Measurements from ENCODE around the gene PC. TPM values are rescaled to one million over a fixed set of nuclear protein-coding genes. Genes with fewer than 3 reads are reported as not detected.

The PC gene
- total RNA-seq, 2 experiments from 2014 or later = 5.6 to 6.5 TPM

- ATAC-seq (no peak), DNase-seq (no peak)
- Mint-ChIP-seq H3K27me3 (peaks cover 3% of the 10 kb centered on the region), H3K27ac (no peak overlapping the region), H3K36me3 (ENCODE audit: low read depth) (no peaks in the 10 kb centered on the region), H3K4me3 (no peak overlapping the region), H3K9me3 (peaks cover 3% of the 10 kb centered on the region), H3K4me1 (ENCODE audit: low read depth) (no peaks in the 10 kb centered on the region)
- ChIA-PET CTCF (no interaction called here), POLR2A (no interaction called here)
- intact Hi-C loops (cut with micrococcal nuclease) = no loop called here
- TF ChIP-seq, protein P1, sequence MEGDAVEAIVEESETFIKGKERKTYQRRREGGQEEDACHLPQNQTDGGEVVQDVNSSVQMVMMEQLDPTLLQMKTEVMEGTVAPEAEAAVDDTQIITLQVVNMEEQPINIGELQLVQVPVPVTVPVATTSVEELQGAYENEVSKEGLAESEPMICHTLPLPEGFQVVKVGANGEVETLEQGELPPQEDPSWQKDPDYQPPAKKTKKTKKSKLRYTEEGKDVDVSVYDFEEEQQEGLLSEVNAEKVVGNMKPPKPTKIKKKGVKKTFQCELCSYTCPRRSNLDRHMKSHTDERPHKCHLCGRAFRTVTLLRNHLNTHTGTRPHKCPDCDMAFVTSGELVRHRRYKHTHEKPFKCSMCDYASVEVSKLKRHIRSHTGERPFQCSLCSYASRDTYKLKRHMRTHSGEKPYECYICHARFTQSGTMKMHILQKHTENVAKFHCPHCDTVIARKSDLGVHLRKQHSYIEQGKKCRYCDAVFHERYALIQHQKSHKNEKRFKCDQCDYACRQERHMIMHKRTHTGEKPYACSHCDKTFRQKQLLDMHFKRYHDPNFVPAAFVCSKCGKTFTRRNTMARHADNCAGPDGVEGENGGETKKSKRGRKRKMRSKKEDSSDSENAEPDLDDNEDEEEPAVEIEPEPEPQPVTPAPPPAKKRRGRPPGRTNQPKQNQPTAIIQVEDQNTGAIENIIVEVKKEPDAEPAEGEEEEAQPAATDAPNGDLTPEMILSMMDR (IDR thresholded peaks at IDR 0.05) = no peak
Observed at GRCh38 chr11:66924272-66924671, 33.9 kb downstream of the PC start.

DNA sequence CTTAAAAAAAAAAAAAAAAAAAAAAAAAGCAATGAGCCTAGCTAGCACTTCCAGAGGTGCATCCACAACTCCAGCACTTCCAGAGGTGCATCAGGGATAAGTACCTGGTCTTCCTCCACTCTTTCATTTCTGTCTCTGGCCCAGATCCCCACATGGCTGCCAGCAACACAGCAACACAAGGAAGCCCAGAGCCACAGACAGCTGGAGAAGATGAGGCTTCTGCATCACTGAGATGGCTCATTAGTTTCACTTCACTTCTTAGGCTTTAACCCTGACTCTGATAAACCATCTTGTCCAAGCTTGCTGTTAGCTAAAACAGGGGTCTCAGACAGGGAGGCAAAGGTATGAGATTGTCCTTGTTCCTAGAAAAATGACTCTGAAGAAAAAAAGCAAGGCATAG is 35.6 kb downstream of the PC start:
- no peak overlapping the region for H3K27ac Mint-ChIP-seq
- no peaks in the 10 kb centered on the region for H3K4me1 Mint-ChIP-seq (ENCODE audit: low read depth)
- intact Hi-C loops (cut with micrococcal nuclease) = no loop called here
- H3K9me3 Mint-ChIP-seq = peaks cover 3% of the 10 kb centered on the region
- ChIA-PET CTCF (no interaction called here), POLR2A (no interaction called here)
- ATAC-seq (no peak), DNase-seq (no peak)
- no peak overlapping the region for H3K4me3 Mint-ChIP-seq
- H3K36me3 Mint-ChIP-seq (ENCODE audit: low read depth) = no peaks in the 10 kb centered on the region
- H3K27me3 Mint-ChIP-seq = peaks cover 3% of the 10 kb centered on the region
- TF ChIP-seq, protein P1 (IDR thresholded peaks at IDR 0.05) = no peak

GRCh38 chr11:66920978-66921784 is 37.0 kb downstream of the PC start:
- Mint-ChIP-seq H3K9me3 (peaks cover 3% of the 10 kb centered on the region), H3K27me3 (peaks cover 3% of the 10 kb centered on the region), H3K4me3 (no peak overlapping the region), H3K27ac (no peak overlapping the region), H3K36me3 (ENCODE audit: low read depth) (no peaks in the 10 kb centered on the region), H3K4me1 (ENCODE audit: low read depth) (no peaks in the 10 kb centered on the region)
- TF ChIP-seq, protein P1 (IDR thresholded peaks at IDR 0.05) = no peak
- CTCF ChIA-PET = no interaction called here
- POLR2A ChIA-PET = no interaction called here
- DNase-seq (no peak), ATAC-seq (no peak)
- intact Hi-C loops (cut with micrococcal nuclease) = no loop called here

GRCh38 chr11:66919923-66920322 is 38.3 kb downstream of the PC start:
- H3K4me3 Mint-ChIP-seq = no peak overlapping the region
- POLR2A ChIA-PET = interaction anchor here (0.5 to 0.6 kb wide), 2 partner anchors 98 to 224 kb away, joined by 3 to 4 read pairs; no protein-coding TSS in a partner anchor
- peaks cover 3% of the 10 kb centered on the region for H3K9me3 Mint-ChIP-seq
- no peak for ATAC-seq
- DNase-seq = no peak
- no peak overlapping the region for H3K27ac Mint-ChIP-seq
- TF ChIP-seq, protein P1 (IDR thresholded peaks at IDR 0.05) = no peak
- peaks cover 3% of the 10 kb centered on the region for H3K27me3 Mint-ChIP-seq
- intact Hi-C loops (cut with micrococcal nuclease) = no loop called here
- no peaks in the 10 kb centered on the region for H3K36me3 Mint-ChIP-seq (ENCODE audit: low read depth)
- CTCF ChIA-PET = interaction anchor here (1.2 kb wide), 1 partner anchor 56 kb away, joined by 3 read pairs; the partner anchor contains the start of gene C11orf86
- no peaks in the 10 kb centered on the region for H3K4me1 Mint-ChIP-seq (ENCODE audit: low read depth)

GRCh38 chr11:66918741-66919140 is 39.4 kb downstream of the PC start:
- intact Hi-C loops (cut with micrococcal nuclease) = no loop called here
- no peaks in the 10 kb centered on the region for H3K9me3 Mint-ChIP-seq
- DNase-seq (no peak), ATAC-seq (no peak)
- no peaks in the 10 kb centered on the region for H3K36me3 Mint-ChIP-seq (ENCODE audit: low read depth)
- H3K4me1 Mint-ChIP-seq (ENCODE audit: low read depth) = no peaks in the 10 kb centered on the region
- CTCF ChIA-PET = interaction anchor here (0.9 kb wide), 1 partner anchor 14 kb away, joined by 3 read pairs; no protein-coding TSS in a partner anchor
- POLR2A ChIA-PET = no interaction called here
- TF ChIP-seq, protein P1 (IDR thresholded peaks at IDR 0.05) = no peak
- H3K27ac Mint-ChIP-seq = no peak overlapping the region
- H3K27me3 Mint-ChIP-seq = peaks cover 3% of the 10 kb centered on the region
- no peak overlapping the region for H3K4me3 Mint-ChIP-seq
